Liver (tissue), 9 donors: ENCODE results near the gene MST1. TPM values are rescaled to one million over a fixed set of nuclear protein-coding genes. Genes with fewer than 3 reads are reported as not detected.

Source experiments
- DNase-seq: peaks from one replicate; pipeline ENCODE4 v3.0.0-alpha.2; 2017; ENCODE audit warnings: low spot score
- H3K27ac ChIP-seq, 2 donors: one replicate each; pipeline ENCODE4 v1.7.0; 2013; ENCODE audit warnings: inconsistent platforms in 2 of 2, low read length in 2 of 2, control low read depth in 1 of 2, low read depth in 1 of 2, mild to moderate bottlenecking in 1 of 2
- H3K27me3 ChIP-seq, 4 donors: one replicate each; pipeline versions ENCODE4 v1.6.1 to v1.7.0; 2013; ENCODE audit warnings: low read length in 3 of 4, inconsistent platforms in 1 of 4, mild to moderate bottlenecking in 1 of 4, moderate library complexity in 1 of 4; ENCODE audit not compliant: control insufficient read depth in 4 of 4, insufficient read depth in 4 of 4
- H3K36me3 ChIP-seq, 4 donors: one replicate each; pipeline versions ENCODE4 v1.6.1 to v1.7.0; 2013; ENCODE audit warnings: low read length in 3 of 4, mild to moderate bottlenecking in 3 of 4, low read depth in 1 of 4, moderate library complexity in 1 of 4; ENCODE audit not compliant: control insufficient read depth in 4 of 4, insufficient read depth in 3 of 4
- H3K4me1 ChIP-seq, 4 donors: one replicate each; pipeline versions ENCODE4 v1.6.1 to v1.7.0; 2013; ENCODE audit warnings: low read length in 3 of 4, mild to moderate bottlenecking in 3 of 4, moderate library complexity in 1 of 4; ENCODE audit not compliant: control insufficient read depth in 4 of 4, insufficient read depth in 4 of 4
- H3K4me3 ChIP-seq, 3 donors: one replicate each; pipeline versions ENCODE4 v1.6.1 to v1.7.0; 2013; ENCODE audit warnings: low read length in 3 of 3, control low read depth in 1 of 3, low read depth in 1 of 3, mild to moderate bottlenecking in 1 of 3
- H3K9ac ChIP-seq, 2 donors: one replicate each; pipeline ENCODE4 v1.7.0; 2013; ENCODE audit warnings: low read length in 2 of 2, mild to moderate bottlenecking in 2 of 2, moderate library complexity in 2 of 2, control low read depth in 1 of 2, low read depth in 1 of 2
- H3K9me3 ChIP-seq, 4 donors: one replicate each; pipeline versions ENCODE4 v1.6.1 to v1.7.0; 2013; ENCODE audit warnings: low read length in 3 of 4; ENCODE audit not compliant: control insufficient read depth in 4 of 4
- ATF3 ChIP-seq: IDR thresholded peaks from 2 replicates; pipeline ENCODE4 v1.6.1; 2016; ENCODE audit warnings: antibody characterized with exemption
- CTCF ChIP-seq: fragments of 150-350 bp; IDR thresholded peaks from 2 replicates; pipeline ENCODE4 v1.5.1; 2017; ENCODE audit warnings: improper control_type of control experiment, low read depth, low read length; ENCODE audit not compliant: missing input control
- EGR1 ChIP-seq, 2 donors: IDR thresholded peaks; 2 replicates each; pipeline ENCODE4 v1.6.1; 2016 to 2018; ENCODE audit warnings: antibody characterized with exemption in 2 of 2, low read depth in 2 of 2
- FOXA1 ChIP-seq: IDR thresholded peaks from 2 replicates; pipeline ENCODE4 v1.6.1; 2016; ENCODE audit warnings: antibody characterized with exemption
- FOXA2 ChIP-seq: IDR thresholded peaks from 2 replicates; pipeline ENCODE4 v1.6.1; 2016; ENCODE audit warnings: antibody characterized with exemption
- GABPA ChIP-seq, 2 donors: IDR thresholded peaks in 1 of 2; conservative IDR thresholded peaks in 1 of 2; 2 replicates each; pipeline ENCODE4 v1.6.1; 2016; ENCODE audit warnings: antibody characterized with exemption in 2 of 2, mild to moderate bottlenecking in 1 of 2, moderate library complexity in 1 of 2
- HNF4A ChIP-seq, 2 donors: conservative IDR thresholded peaks; 2 replicates each; pipeline ENCODE4 v1.6.1; 2016; ENCODE audit warnings: antibody characterized with exemption in 2 of 2, mild to moderate bottlenecking in 2 of 2
- HNF4G ChIP-seq: IDR thresholded peaks from 2 replicates; pipeline ENCODE4 v1.6.1; 2016; ENCODE audit warnings: antibody characterized with exemption
- JUND ChIP-seq, 2 donors: IDR thresholded peaks; 2 replicates each; pipeline ENCODE4 v1.6.1; 2016; ENCODE audit warnings: antibody characterized with exemption in 2 of 2
- MAX ChIP-seq: IDR thresholded peaks from 2 replicates; pipeline ENCODE4 v1.6.1; 2016; ENCODE audit warnings: antibody characterized with exemption
- NR2F2 ChIP-seq: IDR thresholded peaks from 2 replicates; pipeline ENCODE4 v1.6.1; 2016; ENCODE audit warnings: antibody characterized with exemption
- RAD21 ChIP-seq, 2 donors: IDR thresholded peaks; 2 replicates each; pipeline ENCODE4 v1.6.1; 2016; ENCODE audit warnings: antibody characterized with exemption in 2 of 2, mild to moderate bottlenecking in 2 of 2
- REST ChIP-seq: IDR thresholded peaks from 2 replicates; pipeline ENCODE4 v1.6.1; 2016; ENCODE audit warnings: antibody characterized with exemption, mild to moderate bottlenecking
- RXRA ChIP-seq, 2 donors: IDR thresholded peaks; 2 replicates each; pipeline ENCODE4 v1.6.1; 2017 to 2018; ENCODE audit warnings: antibody characterized with exemption in 2 of 2, mild to moderate bottlenecking in 1 of 2
- SP1 ChIP-seq: IDR thresholded peaks from 2 replicates; pipeline ENCODE4 v1.6.1; 2018; ENCODE audit warnings: antibody characterized with exemption, mild to moderate bottlenecking
- TAF1 ChIP-seq: conservative IDR thresholded peaks from 2 replicates; pipeline ENCODE4 v1.6.1; 2016; ENCODE audit warnings: antibody characterized with exemption, mild to moderate bottlenecking
- ZBTB33 ChIP-seq: IDR thresholded peaks from 2 replicates; pipeline ENCODE4 v1.6.1; 2016; ENCODE audit warnings: antibody characterized with exemption
- WGBS: extraction: QIAGEN DNeasy Blood & Tissue Kit; methylation state at CpG from one replicate; pipeline ENCODE4 v1.1.7; 2013; 5-methylcytosine and 5-hydroxymethylcytosine counted together
- polyA plus RNA-seq, 2 donors: library from polyadenylated mRNA; stranded (reverse) in 1 of 2; unstranded in 1 of 2; fragments of 200-250 nt in 1 of 2; fragments of >200 nt in 1 of 2; fragmentation: Nextera tagmentation in 1 of 2; extraction: Ambion mirVana in 1 of 2; gene quantifications; one replicate each; pipeline versions ENCODE4 v1.2.1 to v1.2.3, GENCODE V29; 2013 to 2015
- total RNA-seq, 2 donors: library from RNA; depleted of rRNA; stranded (reverse); fragments of >200 nt; gene quantifications; one replicate each; pipeline ENCODE4 v1.2.3, GENCODE V29; 2014
- donor health status: healthy.
- donor health status: healthy.
- donor health status: healthy.
- donor health status: healthy.
- donor health status: healthy.

The MST1 gene
- total and polyA plus RNA-seq, 4 donors: 262 to 634 (median 530) TPM

DNA sequence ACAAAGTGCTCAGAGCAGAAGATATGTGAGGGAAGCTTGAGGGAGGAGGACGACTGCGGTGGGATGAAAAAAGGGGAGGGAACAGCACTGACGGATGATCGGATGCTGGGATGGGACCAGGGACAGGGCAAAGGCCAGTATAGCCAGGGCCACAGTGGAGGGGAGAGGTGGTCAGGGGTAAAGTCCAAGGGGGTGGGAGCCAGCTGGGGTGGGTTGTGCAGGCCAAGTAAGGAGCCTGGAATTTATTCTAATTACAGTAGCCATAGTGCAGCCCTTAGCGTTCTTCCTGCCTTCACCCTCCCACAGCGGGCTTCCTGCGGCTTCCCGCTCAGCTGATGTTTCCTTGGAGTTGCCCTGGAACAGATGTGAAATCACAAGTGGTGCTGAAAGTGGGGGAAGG is 22.7 kb downstream of the MST1 start:
- Histone ChIP-seq H3K4me1 (peaks cover 46 to 69% (median 64%) of the 10 kb centered on the region in 4 donors), H3K27me3 (no peaks in the 10 kb centered on the region), H3K36me3 (no peaks in the 10 kb centered on the region), H3K9ac (no peak overlapping the region), H3K27ac (peak overlapping the region; percentile 37 to 89), H3K9me3 (no peaks in the 10 kb centered on the region), H3K4me3 (no peak overlapping the region)
- no peak for TF ChIP-seq MAX
- no peak for TF ChIP-seq ZBTB33
- TF ChIP-seq RXRA (IDR thresholded peaks at IDR 0.05): peak; percentile 87 to 90
- TF ChIP-seq TAF1: no peak
- TF ChIP-seq RAD21 (IDR thresholded peaks at IDR 0.05): peak in 1 of 2 donors; percentile 25
- TF ChIP-seq FOXA2: no peak
- no peak for TF ChIP-seq REST
- peak; percentile 95 for TF ChIP-seq HNF4G
- peak; percentile 98 for TF ChIP-seq HNF4A (conservative IDR thresholded peaks at IDR 0.05)
- peak in 1 of 2 donors; percentile 38 for TF ChIP-seq JUND (IDR thresholded peaks at IDR 0.05)
- TF ChIP-seq CTCF: no peak
- TF ChIP-seq FOXA1: peak; percentile 28
- peak; percentile 70 for TF ChIP-seq NR2F2
- peak; percentile 96 for TF ChIP-seq SP1
- 18% methylated on average over 8 of the region's 8 CpGs for WGBS
- peak; percentile 57 for DNase-seq

DNA sequence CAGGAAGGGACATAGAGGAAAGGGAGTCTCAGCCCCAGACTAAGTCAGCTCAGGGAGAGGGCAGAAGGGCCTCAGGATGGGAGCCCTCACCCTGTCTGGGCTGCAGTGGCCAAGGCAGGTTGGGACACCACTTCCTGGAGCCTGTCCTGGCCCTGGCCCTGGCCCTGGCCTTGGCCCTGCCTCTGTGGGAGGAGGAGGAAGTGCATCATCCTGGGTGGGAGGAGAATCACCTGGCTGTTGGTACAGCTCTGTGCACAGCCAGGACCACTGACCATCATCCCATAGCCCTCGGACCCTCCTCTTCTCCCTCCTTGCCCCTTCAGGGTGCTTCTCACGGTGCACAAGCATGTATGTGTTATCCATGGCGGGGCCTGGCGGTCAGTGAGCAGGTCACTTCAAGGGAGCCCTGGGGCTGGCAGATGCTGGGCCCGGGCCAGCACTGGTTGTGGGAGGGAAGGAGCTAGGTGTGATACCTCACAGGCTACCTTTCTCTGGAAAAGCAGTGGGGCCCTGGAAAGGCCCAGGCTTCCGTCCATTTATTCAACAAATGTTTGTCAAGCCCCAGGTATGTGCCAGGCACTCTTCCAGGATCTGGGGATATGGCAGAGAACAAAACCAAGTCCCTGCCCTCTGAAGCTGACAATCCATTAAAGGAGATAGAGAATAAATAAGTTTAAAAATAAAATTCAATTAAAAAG is 23.3 kb downstream of the MST1 start:
- H3K36me3 ChIP-seq: no peaks in the 10 kb centered on the region
- H3K4me1 ChIP-seq: peaks cover 43 to 63% (median 58%) of the 10 kb centered on the region in 4 donors
- H3K9ac ChIP-seq: peak overlapping the region in 1 of 2 donors; percentile 23
- H3K27me3 ChIP-seq: no peaks in the 10 kb centered on the region
- peak overlapping the region; percentile 64 to 89 for H3K27ac ChIP-seq
- WGBS: 58% methylated on average over 6 of the region's 6 CpGs
- H3K9me3 ChIP-seq: no peaks in the 10 kb centered on the region
- H3K4me3 ChIP-seq: no peak overlapping the region
- DNase-seq: no peak
- no peak for TF ChIP-seq HNF4G
- peak; percentile 19 for TF ChIP-seq FOXA2
- TF ChIP-seq EGR1 (IDR thresholded peaks at IDR 0.05; ENCODE audit: low read depth in 2 of 2): peak; percentile 15 to 29
- TF ChIP-seq GABPA (IDR thresholded peaks at IDR 0.05 in 1 of 2, conservative IDR thresholded peaks at IDR 0.05 in 1 of 2): peak in 1 of 2 donors; percentile 73
- TF ChIP-seq REST: peak; percentile 66
- no peak for TF ChIP-seq ZBTB33
- no peak for TF ChIP-seq TAF1
- TF ChIP-seq RXRA (IDR thresholded peaks at IDR 0.05): peak; percentile 87 to 92
- TF ChIP-seq SP1: peak; percentile 51
- peak; percentile 68 to 72 for TF ChIP-seq HNF4A (conservative IDR thresholded peaks at IDR 0.05)
- TF ChIP-seq FOXA1: no peak
- TF ChIP-seq ATF3: no peak
